GM23248 (cell line): ENCODE measurements around the gene HNRNPA1L2.

Experiments used
- EZH2 ChIP-seq: fragments of 200-600 bp; sonication (generic); IDR thresholded peaks from 2 replicates; pipeline ENCODE4 v1.6.1; 2018; ENCODE audit warnings: antibody characterized with exemption, mild to moderate bottlenecking; ENCODE audit not compliant: insufficient read depth, poor library complexity, severe bottlenecking
- EZH2phosphoT487 ChIP-seq: fragments of 200-600 bp; sonication (generic); IDR thresholded peaks from 2 replicates; pipeline ENCODE4 v1.6.1; 2018; ENCODE audit warnings: antibody characterized with exemption, moderate library complexity, mild to moderate bottlenecking, low read depth; ENCODE audit not compliant: insufficient read depth

DNA sequence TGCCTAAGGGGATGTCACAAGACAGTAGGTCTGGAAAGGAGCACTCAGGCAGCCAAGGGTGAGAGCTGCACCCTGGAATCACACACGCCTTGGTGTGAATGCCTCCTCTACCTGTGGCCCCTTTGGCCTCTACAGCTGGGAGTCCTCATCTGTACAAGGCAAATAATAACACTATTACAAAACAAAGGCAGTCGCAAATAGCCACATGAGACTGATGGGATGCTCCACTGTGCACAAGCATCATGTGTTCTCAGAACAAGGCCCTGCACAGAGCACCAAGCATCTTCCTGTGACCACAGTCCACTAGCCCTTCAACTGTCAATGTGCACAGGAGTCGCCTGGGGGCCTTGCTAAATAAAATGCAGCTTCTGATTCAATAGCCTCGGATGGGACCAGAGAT is 44.6 kb upstream of the HNRNPA1L2 start:
- TF ChIP-seq EZH2: no peak
- TF ChIP-seq EZH2phosphoT487: no peak
